RWPE2 (cell line): ENCODE results near the gene MIDN.

ENCODE experiments used
- ATAC-seq: fragments of 200-7000 bp; cut with Tn5 transposase; 3 replicates; pipeline ENCODE4 v1.9.1; 2021; ENCODE audit warnings: low read depth
- DNase-seq: peaks from one replicate; pipeline ENCODE4 v3.0.0-alpha.2; 2020; ENCODE audit warnings: low spot score
- H3K27ac ChIP-seq: fragments of 450-650 bp; 2 replicates; pipeline ENCODE4 v1.5.1; 2017; ENCODE audit warnings: mild to moderate bottlenecking; ENCODE audit not compliant: poor library complexity, severe bottlenecking
- H3K27me3 ChIP-seq: fragments of 250-450 bp; sonication (Bioruptor Pico); 2 replicates; pipeline ENCODE4 v1.5.1; 2021; ENCODE audit warnings: mild to moderate bottlenecking, moderate library complexity; ENCODE audit not compliant: insufficient read depth, poor library complexity, severe bottlenecking
- H3K36me3 ChIP-seq: fragments of 250-450 bp; sonication (Bioruptor Pico); 2 replicates; pipeline ENCODE4 v1.5.1; 2020; ENCODE audit warnings: low read depth, mild to moderate bottlenecking, moderate library complexity
- H3K4me1 ChIP-seq: fragments of 250-450 bp; sonication (Bioruptor Pico); 2 replicates; pipeline ENCODE4 v1.5.1; 2021; ENCODE audit warnings: mild to moderate bottlenecking, moderate library complexity; ENCODE audit not compliant: insufficient read depth, poor library complexity, severe bottlenecking
- H3K4me3 ChIP-seq: fragments of 250-450 bp; sonication (Bioruptor Pico); 2 replicates; pipeline ENCODE4 v1.5.1; 2021; ENCODE audit warnings: mild to moderate bottlenecking, moderate library complexity; ENCODE audit not compliant: severe bottlenecking
- H3K9me3 ChIP-seq: fragments of 250-450 bp; sonication (Bioruptor Pico); 2 replicates; pipeline ENCODE4 v1.5.1; 2021; ENCODE audit warnings: mild to moderate bottlenecking, moderate library complexity; ENCODE audit not compliant: severe bottlenecking
- TF ChIP-seq, protein P1 (sequence below): fragments of 450-650 bp; IDR thresholded peaks from one replicate; pipeline ENCODE4 v1.5.1; 2017; ENCODE audit warnings: mild to moderate bottlenecking, moderate library complexity; ENCODE audit not compliant: poor library complexity, severe bottlenecking

The MIDN gene

DNA sequence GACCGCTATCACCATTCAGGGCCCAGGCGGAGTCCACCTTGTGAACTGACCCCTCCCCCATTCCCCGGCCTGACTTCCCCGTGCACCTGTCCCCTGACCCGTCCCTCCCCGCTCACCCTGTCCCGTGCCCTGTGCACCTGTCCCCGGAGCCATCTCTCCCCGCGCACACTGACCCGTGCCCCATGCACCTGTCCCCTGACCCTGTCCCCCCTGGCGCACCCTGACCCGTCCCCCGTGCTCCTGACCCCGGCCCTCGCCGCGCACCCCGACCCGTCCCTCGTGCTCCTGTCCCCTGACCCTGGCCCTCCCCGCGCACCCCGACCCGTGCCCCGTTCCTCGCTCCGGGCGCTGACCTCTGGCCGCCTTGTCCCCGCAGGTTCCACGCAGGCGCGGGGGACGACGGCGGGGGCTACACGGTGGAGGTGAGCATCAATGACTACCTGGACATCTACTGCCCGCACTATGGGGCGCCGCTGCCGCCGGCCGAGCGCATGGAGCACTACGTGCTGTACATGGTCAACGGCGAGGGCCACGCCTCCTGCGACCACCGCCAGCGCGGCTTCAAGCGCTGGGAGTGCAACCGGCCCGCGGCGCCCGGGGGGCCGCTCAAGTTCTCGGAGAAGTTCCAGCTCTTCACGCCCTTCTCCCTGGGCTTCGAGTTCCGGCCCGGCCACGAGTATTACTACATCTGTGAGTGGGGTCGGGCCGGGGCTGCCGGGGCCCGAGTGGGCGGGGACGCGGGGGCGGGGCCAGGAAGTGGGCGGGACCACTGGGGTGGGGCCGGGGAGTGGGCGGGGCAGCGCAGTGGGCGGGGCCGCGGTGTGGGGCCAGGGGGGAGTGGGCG, 47.0 kb downstream of the MIDN start:
- Histone ChIP-seq H3K4me3 (no peak overlapping the region), H3K4me1 (no peaks in the 10 kb centered on the region), H3K27ac (no peak overlapping the region), H3K27me3 (peaks cover 4% of the 10 kb centered on the region), H3K9me3 (no peaks in the 10 kb centered on the region), H3K36me3 (no peaks in the 10 kb centered on the region)
- DNase-seq (no peak), ATAC-seq (peak; percentile 33; the same call in 1 of the 3 replicates)
- TF ChIP-seq, protein P1, sequence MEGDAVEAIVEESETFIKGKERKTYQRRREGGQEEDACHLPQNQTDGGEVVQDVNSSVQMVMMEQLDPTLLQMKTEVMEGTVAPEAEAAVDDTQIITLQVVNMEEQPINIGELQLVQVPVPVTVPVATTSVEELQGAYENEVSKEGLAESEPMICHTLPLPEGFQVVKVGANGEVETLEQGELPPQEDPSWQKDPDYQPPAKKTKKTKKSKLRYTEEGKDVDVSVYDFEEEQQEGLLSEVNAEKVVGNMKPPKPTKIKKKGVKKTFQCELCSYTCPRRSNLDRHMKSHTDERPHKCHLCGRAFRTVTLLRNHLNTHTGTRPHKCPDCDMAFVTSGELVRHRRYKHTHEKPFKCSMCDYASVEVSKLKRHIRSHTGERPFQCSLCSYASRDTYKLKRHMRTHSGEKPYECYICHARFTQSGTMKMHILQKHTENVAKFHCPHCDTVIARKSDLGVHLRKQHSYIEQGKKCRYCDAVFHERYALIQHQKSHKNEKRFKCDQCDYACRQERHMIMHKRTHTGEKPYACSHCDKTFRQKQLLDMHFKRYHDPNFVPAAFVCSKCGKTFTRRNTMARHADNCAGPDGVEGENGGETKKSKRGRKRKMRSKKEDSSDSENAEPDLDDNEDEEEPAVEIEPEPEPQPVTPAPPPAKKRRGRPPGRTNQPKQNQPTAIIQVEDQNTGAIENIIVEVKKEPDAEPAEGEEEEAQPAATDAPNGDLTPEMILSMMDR: no peak

DNA sequence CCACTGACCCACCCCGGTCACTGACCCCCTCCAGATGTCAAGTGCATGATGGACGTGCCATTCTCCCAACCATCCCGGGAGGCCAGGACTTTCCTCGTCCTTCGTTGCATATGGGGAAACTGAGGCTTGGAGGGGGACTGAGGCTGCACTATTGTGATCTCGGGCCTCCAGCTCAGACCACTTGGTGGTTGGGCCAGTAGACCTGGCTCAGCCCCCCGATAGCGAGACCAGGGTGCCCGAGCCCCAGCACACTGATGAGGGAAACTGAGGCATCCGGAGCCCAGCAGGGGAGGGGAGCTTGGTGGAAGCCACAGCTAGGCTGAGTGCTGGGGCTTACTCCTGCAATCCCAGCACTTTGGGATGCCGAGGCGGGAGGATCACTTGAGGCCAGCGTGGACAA, 47.7 kb downstream of the MIDN start:
- Histone ChIP-seq H3K4me1 (no peaks in the 10 kb centered on the region), H3K27ac (no peak overlapping the region), H3K36me3 (no peaks in the 10 kb centered on the region), H3K4me3 (no peak overlapping the region), H3K27me3 (peaks cover 4% of the 10 kb centered on the region), H3K9me3 (no peaks in the 10 kb centered on the region)
- ATAC-seq (no peak), DNase-seq (no peak)
- TF ChIP-seq, protein P1: no peak

DNA sequence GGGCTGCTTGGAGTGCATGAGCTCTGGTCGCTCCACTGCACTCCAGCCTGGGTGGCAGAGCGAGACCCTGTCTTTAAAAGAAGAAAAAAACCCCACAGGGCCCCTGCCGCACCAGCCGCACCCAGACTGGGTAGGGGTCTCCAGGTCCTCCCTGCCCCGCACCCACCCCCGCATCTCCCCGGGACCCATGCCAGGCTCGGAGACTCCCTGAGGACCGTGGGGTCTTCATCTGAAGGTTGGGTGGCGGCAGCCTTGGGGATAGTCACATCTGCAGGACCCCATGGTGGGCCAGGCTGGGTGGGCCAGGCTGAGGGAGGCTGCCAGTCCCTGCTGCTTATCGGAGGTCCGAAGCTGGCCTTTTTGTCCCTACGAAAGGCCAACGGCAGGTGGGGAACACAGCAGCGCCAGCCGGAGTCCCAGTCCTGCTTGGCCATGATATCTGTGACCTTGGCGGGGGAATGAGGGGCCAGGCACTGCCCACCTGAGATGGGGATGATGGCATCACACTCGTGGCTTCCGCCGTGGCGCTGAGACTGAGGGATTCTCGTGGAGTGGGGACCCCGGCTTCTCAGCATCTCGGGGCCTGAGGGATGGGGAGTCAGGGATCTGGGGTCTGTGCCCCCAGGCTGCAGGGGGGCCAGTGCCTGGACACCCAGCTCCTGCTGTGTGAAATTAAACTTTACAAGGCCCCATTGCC, 48.3 kb downstream of the MIDN start:
- Histone ChIP-seq H3K27ac (no peak overlapping the region), H3K4me1 (no peaks in the 10 kb centered on the region), H3K36me3 (no peaks in the 10 kb centered on the region), H3K9me3 (no peaks in the 10 kb centered on the region), H3K4me3 (no peak overlapping the region), H3K27me3 (peaks cover 4% of the 10 kb centered on the region)
- DNase-seq (no peak), ATAC-seq (no peak)
- TF ChIP-seq, protein P1: no peak

DNA sequence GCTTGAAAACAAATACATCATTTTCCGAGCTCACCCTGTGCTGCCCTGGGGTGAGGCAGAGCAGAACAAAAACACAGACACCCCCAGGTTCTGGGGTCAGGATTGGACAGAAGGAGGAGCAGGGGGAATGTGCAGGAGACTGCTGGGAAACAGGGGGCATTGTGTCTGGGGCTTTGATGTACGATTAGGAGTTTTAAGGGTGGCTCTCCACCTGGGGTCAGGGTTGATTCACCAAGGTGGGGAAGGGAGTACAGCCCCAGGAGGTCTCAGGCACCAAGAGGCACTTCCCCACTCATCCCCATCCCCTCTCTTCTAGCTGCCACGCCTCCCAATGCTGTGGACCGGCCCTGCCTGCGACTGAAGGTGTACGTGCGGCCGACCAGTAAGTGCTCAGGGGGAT, 49.9 kb downstream of the MIDN start:
- no peaks in the 10 kb centered on the region for H3K4me1 ChIP-seq
- no peaks in the 10 kb centered on the region for H3K9me3 ChIP-seq
- H3K27me3 ChIP-seq: peaks cover 4% of the 10 kb centered on the region
- H3K27ac ChIP-seq: no peak overlapping the region
- H3K36me3 ChIP-seq: no peaks in the 10 kb centered on the region
- no peak overlapping the region for H3K4me3 ChIP-seq
- DNase-seq (no peak), ATAC-seq (no peak)
- TF ChIP-seq, protein P1: no peak
